PC-3 (cell line): Measurements from ENCODE around the gene ZNF296.

Experiments
- EZH2 ChIP-seq: fragments of 300-600 bp; sonication (generic); IDR thresholded peaks from one replicate; pipeline ENCODE4 v1.6.1; 2017; ENCODE audit warnings: antibody characterized with exemption, mild to moderate bottlenecking, low read length; ENCODE audit not compliant: unreplicated experiment
- TF ChIP-seq, protein P1 (sequence below): fragments of 300-600 bp; sonication (generic); conservative IDR thresholded peaks from 2 replicates; pipeline ENCODE4 v1.5.1; 2017; ENCODE audit warnings: antibody characterized with exemption, low read depth, mild to moderate bottlenecking, low read length

GRCh38 chr19:45078390-45079062 lies 2.2 kb upstream of the ZNF296 start:
- TF ChIP-seq, protein P1, sequence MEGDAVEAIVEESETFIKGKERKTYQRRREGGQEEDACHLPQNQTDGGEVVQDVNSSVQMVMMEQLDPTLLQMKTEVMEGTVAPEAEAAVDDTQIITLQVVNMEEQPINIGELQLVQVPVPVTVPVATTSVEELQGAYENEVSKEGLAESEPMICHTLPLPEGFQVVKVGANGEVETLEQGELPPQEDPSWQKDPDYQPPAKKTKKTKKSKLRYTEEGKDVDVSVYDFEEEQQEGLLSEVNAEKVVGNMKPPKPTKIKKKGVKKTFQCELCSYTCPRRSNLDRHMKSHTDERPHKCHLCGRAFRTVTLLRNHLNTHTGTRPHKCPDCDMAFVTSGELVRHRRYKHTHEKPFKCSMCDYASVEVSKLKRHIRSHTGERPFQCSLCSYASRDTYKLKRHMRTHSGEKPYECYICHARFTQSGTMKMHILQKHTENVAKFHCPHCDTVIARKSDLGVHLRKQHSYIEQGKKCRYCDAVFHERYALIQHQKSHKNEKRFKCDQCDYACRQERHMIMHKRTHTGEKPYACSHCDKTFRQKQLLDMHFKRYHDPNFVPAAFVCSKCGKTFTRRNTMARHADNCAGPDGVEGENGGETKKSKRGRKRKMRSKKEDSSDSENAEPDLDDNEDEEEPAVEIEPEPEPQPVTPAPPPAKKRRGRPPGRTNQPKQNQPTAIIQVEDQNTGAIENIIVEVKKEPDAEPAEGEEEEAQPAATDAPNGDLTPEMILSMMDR, result no peak
- TF ChIP-seq EZH2, result no peak
